Gastroesophageal sphincter (tissue), 4 donors: Measurements from ENCODE around the gene UPK2. TPM values are rescaled to one million over a fixed set of nuclear protein-coding genes. Genes with fewer than 3 reads are reported as not detected.

Experiments used
- ATAC-seq: fragments of 150-250 bp; one replicate; pipeline ENCODE4 v1.9.1; 2016; ENCODE audit warnings: mild to moderate bottlenecking, moderate library complexity
- H3K27ac ChIP-seq, 4 donors: fragments of 200-600 bp; sonication (generic) in 3 of 4; 1 replicate in 3 of 4; 2 replicates in 1 of 4; pipeline ENCODE4 v1.5.1; 2016 to 2019
- H3K27me3 ChIP-seq: fragments of 200-600 bp; sonication (generic); one replicate; pipeline ENCODE4 v1.5.1; 2019
- H3K36me3 ChIP-seq, 2 donors: fragments of 200-600 bp; sonication (generic); one replicate each; pipeline ENCODE4 v1.5.1; 2019; ENCODE audit warnings: control low read depth in 1 of 2
- H3K4me1 ChIP-seq, 3 donors: fragments of 200-600 bp; sonication (generic); 1 replicate in 2 of 3; 2 replicates in 1 of 3; pipeline ENCODE4 v1.5.1; 2016 to 2019; ENCODE audit warnings: control low read depth in 2 of 3
- H3K4me3 ChIP-seq, 2 donors: fragments of 200-600 bp; sonication (generic); one replicate each; pipeline ENCODE4 v1.5.1; 2019; ENCODE audit warnings: mild to moderate bottlenecking in 1 of 2, moderate library complexity in 1 of 2
- H3K9me3 ChIP-seq, 3 donors: fragments of 200-600 bp; sonication (generic); one replicate each; pipeline ENCODE4 v1.5.1; 2017 to 2019; ENCODE audit warnings: control low read depth in 2 of 3
- EP300 ChIP-seq: sonication (generic); formaldehyde crosslinking; IDR thresholded peaks from one replicate; pipeline ENCODE4 v1.6.1; 2017; ENCODE audit warnings: antibody characterized with exemption, mild to moderate bottlenecking
- POLR2A ChIP-seq, 2 donors: fragments of 450-650 bp; IDR thresholded peaks; one replicate each; pipeline ENCODE4 v1.6.1; 2017; ENCODE audit warnings: antibody characterized with exemption in 2 of 2, mild to moderate bottlenecking in 2 of 2, moderate library complexity in 1 of 2
- POLR2AphosphoS5 ChIP-seq: sonication (generic); formaldehyde crosslinking; IDR thresholded peaks from one replicate; pipeline ENCODE4 v1.6.1; 2017; ENCODE audit warnings: antibody characterized with exemption
- WGBS, 2 donors: methylation state at CpG; one replicate each; pipeline ENCODE4 v1.1.5; 2018; ENCODE audit warnings: low coverage in 1 of 2; 5-methylcytosine and 5-hydroxymethylcytosine counted together
- total RNA-seq, 4 donors: library from RNA; depleted of rRNA; stranded (reverse); fragments of >200 nt; gene quantifications; one replicate each; pipeline ENCODE4 v1.1.0, GENCODE V29; 2016
- TF ChIP-seq, protein P1 (sequence below), 4 experiments: fragments of 200-600 bp in 2 of 4; fragments of 450-650 bp in 2 of 4; sonication (generic) in 1 of 4; IDR thresholded peaks; one replicate each; pipeline ENCODE4 v1.5.1; 2017 to 2019; ENCODE audit warnings: antibody characterized with exemption in 4 of 4, mild to moderate bottlenecking in 2 of 4, moderate library complexity in 2 of 4

UPK2 gene
- total RNA-seq, 4 donors from 2014 or later, result not detected

DNA sequence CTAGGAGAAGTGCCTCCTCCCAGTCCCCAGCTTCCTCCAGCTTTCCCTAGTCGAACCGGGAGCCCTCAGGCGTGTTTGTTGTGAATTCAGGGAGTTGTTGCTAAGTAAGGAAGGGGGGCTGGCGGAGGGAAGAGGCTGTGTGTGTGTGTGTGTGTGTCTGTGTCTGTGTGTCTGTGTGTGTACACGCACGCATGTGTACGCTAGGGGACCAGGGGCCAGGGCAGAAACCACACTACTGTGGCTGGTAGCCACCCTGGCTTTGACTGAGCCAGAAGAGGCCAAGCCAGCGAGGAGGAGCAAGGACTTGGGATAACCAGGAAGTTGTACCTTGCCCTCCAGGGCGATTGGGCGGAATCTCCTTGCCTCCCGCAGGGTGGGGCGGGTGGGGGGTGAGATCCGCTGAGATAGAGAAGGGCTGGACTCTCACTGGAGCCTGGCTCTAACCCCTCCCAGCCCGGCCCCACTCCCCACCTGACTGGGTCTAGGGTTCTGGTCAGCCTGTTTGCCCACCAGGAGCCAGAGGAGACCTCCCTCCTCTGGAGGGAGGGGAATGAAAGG lies 37.9 kb upstream of the UPK2 start:
- no peaks in the 10 kb centered on the region for H3K36me3 ChIP-seq
- TF ChIP-seq POLR2AphosphoS5, result peak; percentile 39
- TF ChIP-seq, protein P1, sequence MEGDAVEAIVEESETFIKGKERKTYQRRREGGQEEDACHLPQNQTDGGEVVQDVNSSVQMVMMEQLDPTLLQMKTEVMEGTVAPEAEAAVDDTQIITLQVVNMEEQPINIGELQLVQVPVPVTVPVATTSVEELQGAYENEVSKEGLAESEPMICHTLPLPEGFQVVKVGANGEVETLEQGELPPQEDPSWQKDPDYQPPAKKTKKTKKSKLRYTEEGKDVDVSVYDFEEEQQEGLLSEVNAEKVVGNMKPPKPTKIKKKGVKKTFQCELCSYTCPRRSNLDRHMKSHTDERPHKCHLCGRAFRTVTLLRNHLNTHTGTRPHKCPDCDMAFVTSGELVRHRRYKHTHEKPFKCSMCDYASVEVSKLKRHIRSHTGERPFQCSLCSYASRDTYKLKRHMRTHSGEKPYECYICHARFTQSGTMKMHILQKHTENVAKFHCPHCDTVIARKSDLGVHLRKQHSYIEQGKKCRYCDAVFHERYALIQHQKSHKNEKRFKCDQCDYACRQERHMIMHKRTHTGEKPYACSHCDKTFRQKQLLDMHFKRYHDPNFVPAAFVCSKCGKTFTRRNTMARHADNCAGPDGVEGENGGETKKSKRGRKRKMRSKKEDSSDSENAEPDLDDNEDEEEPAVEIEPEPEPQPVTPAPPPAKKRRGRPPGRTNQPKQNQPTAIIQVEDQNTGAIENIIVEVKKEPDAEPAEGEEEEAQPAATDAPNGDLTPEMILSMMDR (IDR thresholded peaks at IDR 0.05), result peak in 1 of 4 experiments; percentile 21
- no peak for TF ChIP-seq EP300
- TF ChIP-seq POLR2A (IDR thresholded peaks at IDR 0.05), result peak in 1 of 2 donors; percentile 7
- H3K9me3 ChIP-seq, result no peaks in the 10 kb centered on the region
- WGBS, 2 donors, result 0% methylated on average over 2 of the region's 14 CpGs; no CpG with 5 or more reads in 1 of the 2 donors
- peak overlapping the region; percentile 16 to 88 for H3K4me3 ChIP-seq
- peaks cover 30 to 100% (median 81%) of the 10 kb centered on the region in 3 donors for H3K4me1 ChIP-seq
- H3K27me3 ChIP-seq, result no peaks in the 10 kb centered on the region
- peak overlapping the region; percentile 90 to 98 (median 95) for H3K27ac ChIP-seq
- ATAC-seq, result peak; percentile 24

DNA sequence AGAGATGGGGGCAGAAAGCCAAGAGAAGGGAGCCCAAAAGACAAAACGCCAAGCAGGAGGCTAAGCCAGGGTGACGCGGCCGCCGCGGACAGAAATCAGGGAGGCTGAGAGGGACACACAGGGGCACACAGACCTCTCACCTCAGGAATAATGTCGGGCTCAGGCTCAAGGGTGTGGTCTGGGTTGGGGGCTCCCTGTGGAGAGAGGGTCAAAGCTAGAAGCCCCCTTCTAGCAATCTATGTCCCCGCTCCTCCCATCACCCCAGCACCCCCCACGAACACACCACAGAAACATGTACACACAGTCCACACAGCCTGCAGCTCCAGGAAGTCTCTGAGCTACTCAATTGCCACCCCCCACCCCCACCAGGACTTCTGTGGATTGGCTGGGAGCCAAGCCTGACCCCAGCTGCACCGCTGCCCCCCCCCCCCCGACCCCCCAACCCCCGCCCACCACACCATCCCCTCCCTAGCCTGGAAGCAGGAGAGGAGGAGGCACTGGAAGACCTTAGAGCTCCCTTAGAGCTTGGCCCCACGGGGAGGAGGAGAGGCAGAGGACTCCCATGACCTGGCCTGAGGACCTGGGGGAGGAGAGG lies 37.3 kb upstream of the UPK2 start:
- Histone ChIP-seq H3K9me3 (no peaks in the 10 kb centered on the region), H3K36me3 (no peaks in the 10 kb centered on the region), H3K4me3 (peak overlapping the region; percentile 16 to 88), H3K27ac (peak overlapping the region; percentile 90 to 98 (median 95)), H3K27me3 (no peaks in the 10 kb centered on the region), H3K4me1 (peaks cover 27 to 100% (median 81%) of the 10 kb centered on the region in 3 donors)
- 0 to 13% methylated on average over 7 to 8 of the region's 13 CpGs for WGBS, 2 donors
- TF ChIP-seq POLR2A (IDR thresholded peaks at IDR 0.05) (no peak), EP300 (no peak), POLR2AphosphoS5 (no peak)
- TF ChIP-seq, protein P1 (IDR thresholded peaks at IDR 0.05), result no peak
- no peak for ATAC-seq

DNA sequence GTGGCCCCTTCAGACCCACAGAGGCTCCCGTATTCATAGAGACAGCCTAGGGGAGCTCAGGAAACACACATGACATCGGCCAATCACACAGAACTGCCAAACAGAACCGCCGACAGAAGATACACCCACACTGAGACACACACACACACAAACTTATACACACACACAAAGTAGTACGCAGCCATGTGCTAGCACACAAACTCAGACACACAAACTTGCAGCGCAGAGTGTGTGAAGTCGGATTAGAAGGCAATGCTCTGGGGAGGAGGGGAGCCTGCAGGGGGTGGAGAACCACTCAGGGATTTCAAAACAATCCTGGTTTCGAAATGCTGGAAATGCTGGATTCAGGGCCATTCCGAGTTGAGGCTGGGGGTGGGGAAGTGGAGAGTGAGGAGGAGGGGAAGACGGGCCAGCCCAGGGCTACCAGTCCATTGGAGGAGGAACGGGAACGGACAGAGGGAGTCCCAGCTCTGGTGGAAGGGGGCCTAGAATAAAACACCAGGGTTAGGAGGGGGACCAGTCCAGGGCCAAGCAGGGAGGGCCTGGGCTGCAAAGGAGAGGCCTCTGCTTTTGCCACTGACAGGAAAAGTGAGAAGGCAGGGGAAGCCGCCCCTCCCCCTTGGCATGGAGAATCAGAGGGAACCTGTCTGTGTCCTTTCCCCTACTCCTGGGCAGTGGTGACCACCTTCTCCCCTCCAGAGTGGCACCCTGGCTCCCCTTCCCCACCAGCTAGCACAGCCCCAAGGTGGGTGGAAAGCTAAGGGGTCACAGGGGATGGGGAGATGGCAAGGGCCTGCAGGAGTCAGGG lies 34.8 kb upstream of the UPK2 start:
- Histone ChIP-seq H3K9me3 (no peaks in the 10 kb centered on the region), H3K4me3 (peak overlapping the region; percentile 88 to 94), H3K4me1 (peaks cover 10 to 86% (median 56%) of the 10 kb centered on the region in 3 donors), H3K27ac (peak overlapping the region; percentile 90 to 98 (median 95)), H3K36me3 (no peaks in the 10 kb centered on the region), H3K27me3 (no peaks in the 10 kb centered on the region)
- no peak for TF ChIP-seq EP300
- TF ChIP-seq POLR2AphosphoS5, result peak; percentile 72
- TF ChIP-seq, protein P1 (IDR thresholded peaks at IDR 0.05), result no peak
- no peak for TF ChIP-seq POLR2A (IDR thresholded peaks at IDR 0.05)
- ATAC-seq, result peak; percentile 45
- WGBS, 2 donors, result 0% methylated on average over 2 to 6 of the region's 13 CpGs

DNA sequence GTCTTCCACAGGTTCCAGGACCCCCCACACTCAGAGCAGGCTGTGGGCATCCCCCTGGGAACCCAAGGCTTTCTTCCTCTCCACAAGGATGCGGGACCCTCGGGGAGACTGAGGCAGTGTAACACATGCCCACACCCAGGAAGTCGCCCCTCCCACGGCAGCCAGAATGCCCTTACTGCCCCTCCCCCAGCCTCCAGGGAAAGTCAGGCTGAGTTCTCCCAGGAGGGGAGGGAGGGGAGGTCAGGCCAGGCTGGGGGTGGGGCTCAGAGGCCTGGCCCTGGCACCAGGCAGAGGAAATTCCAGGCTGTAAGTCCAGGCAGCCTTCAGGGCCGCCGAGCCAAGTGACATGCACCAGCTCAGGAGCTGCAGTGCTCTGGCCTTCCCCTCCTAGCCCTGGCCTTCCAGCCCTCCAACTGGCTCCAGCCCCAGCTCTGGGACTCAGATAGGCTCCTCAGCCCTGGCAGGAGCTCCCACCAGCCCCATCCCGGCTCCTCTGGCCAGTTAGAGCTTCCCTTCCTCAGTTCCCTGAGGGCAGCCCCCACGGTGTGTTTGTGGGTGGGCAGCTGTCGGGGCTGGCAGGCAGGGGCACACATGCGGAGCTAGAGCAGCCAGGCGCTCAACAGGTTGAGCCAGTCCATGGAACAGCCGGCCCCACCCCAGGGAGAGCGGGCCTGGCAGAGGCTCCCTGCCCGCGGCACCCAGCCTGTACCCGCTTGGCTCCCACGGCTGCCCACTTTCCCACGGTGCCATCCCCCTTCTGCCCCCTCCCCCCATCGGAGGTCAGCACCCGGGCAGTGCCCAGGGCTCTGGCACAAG lies 34.0 kb upstream of the UPK2 start:
- Histone ChIP-seq H3K9me3 (no peaks in the 10 kb centered on the region), H3K4me1 (peaks cover 5 to 86% (median 50%) of the 10 kb centered on the region in 3 donors), H3K4me3 (peak overlapping the region; percentile 88 to 94), H3K36me3 (no peaks in the 10 kb centered on the region), H3K27me3 (no peaks in the 10 kb centered on the region), H3K27ac (peak overlapping the region; percentile 90 to 98 (median 95))
- ATAC-seq, result peak; percentile 57
- WGBS, 2 donors, result no CpG with 5 or more reads among the region's 20 CpGs
- TF ChIP-seq POLR2AphosphoS5 (peak; percentile 93), EP300 (no peak), POLR2A (IDR thresholded peaks at IDR 0.05) (peak; percentile 42 to 46)
- TF ChIP-seq, protein P1 (IDR thresholded peaks at IDR 0.05), result no peak
